NB4 (cell line): Measurements from ENCODE around the gene LRRN3.
"Not testable (repeated sequence)": the region's sequence is repeated elsewhere in the genome, so short reads cannot be mapped to it uniquely, and the experiment has no call there.

Source experiments
- CTCF ChIP-seq: IDR thresholded peaks from one replicate; pipeline ENCODE4 v1.5.1; 2012; ENCODE audit warnings: low read depth, low read length
- MAX ChIP-seq: IDR thresholded peaks from 2 replicates; pipeline ENCODE4 v1.6.1; 2011; ENCODE audit warnings: low read depth, low read length

- not testable (repeated sequence) for TF ChIP-seq CTCF, MAX
These were observed 18.3 kb upstream of the LRRN3 start for GRCh38 chr7:111072658-111073057.
